GM18909 (cell line): ENCODE measurements around the gene TREH.
"Not testable (repeated sequence)": the region's sequence is repeated elsewhere in the genome, so short reads cannot be mapped to it uniquely, and the experiment has no call there.

ENCODE experiments used
- ATAC-seq: cut with Tn5 transposase; IDR thresholded peaks from one replicate; pipeline ENCODE4 v1.9.1; 2021; ENCODE audit warnings: mild to moderate bottlenecking; ENCODE audit not compliant: unreplicated experiment, poor library complexity

Gene TREH

GRCh38 chr11:118618991-118619375, 60.5 kb downstream of the TREH start:
- ATAC-seq, result no peak

- no peak for ATAC-seq
Measured at GRCh38 chr11:118618115-118618990, 61.1 kb downstream of the TREH start.

- no peak for ATAC-seq
Measured at GRCh38 chr11:118615976-118616371, 63.5 kb downstream of the TREH start.

- ATAC-seq, result no peak
Measured at GRCh38 chr11:118615282-118615975, 64.0 kb downstream of the TREH start.

- no peak for ATAC-seq
Measured at GRCh38 chr11:118614511-118614910, 64.9 kb downstream of the TREH start.

- no peak for ATAC-seq
Measured at GRCh38 chr11:118612378-118612777, 67.1 kb downstream of the TREH start.

- not testable (repeated sequence) for ATAC-seq
Measured at GRCh38 chr11:118611433-118611795, 68.0 kb downstream of the TREH start.

- ATAC-seq, result peak; percentile 50
Measured at GRCh38 chr11:118610773-118611432, 68.5 kb downstream of the TREH start.

GRCh38 chr11:118610225-118610772, 69.2 kb downstream of the TREH start:
- ATAC-seq, result peak; percentile 7

- no peak for ATAC-seq
Measured at GRCh38 chr11:118609380-118610224, 69.8 kb downstream of the TREH start.

GRCh38 chr11:118608360-118609227, 70.9 kb downstream of the TREH start:
- no peak for ATAC-seq

- ATAC-seq, result no peak
Measured at GRCh38 chr11:118607401-118608359, 71.8 kb downstream of the TREH start, which contains the start of gene PHLDB1. PHLDB1 (plus strand) TSS chr11:118607615; CDS start chr11:118613837, 6,222 bp downstream.
